Measurements from ENCODE around the gene ZNF775. TPM values are rescaled to one million over a fixed set of nuclear protein-coding genes. Genes with fewer than 3 reads are reported as not detected.

Gene ZNF775
- total RNA-seq, 2 donors from 2014 or later = 11.0 to 11.3 TPM

- intact Hi-C loops (cut with DNase I) = no loop called here
- DNase-seq = no peak
Observed at GRCh38 chr7:150357771-150358427, 21.2 kb upstream of the ZNF775 start.

DNA sequence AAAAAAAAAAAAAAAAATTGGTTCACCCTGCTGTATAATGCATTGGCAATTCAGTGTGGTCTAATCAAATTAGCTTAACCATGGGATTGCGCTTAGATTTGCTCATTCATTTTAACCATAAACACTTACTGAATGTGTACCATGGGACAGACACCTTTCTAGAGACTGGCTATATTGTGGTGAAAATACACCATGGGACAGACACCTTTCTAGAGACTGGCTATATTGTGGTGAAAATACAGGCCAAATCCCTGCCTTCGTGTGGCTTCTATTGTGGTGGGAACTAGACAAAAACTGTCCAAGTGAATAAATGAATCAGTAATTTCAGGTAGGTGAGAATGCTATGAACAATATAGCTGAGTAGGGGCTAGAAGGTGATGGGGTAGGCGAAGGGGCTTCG lies 20.7 kb upstream of the ZNF775 start:
- intact Hi-C loops (cut with DNase I) = no loop called here
- H3K4me1 ChIP-seq = no peaks in the 10 kb centered on the region
- no peaks in the 10 kb centered on the region for H3K36me3 ChIP-seq

More at GRCh38 chr7:150357771-150358427, 21.2 kb upstream of the ZNF775 start:
- Histone ChIP-seq H3K27ac (no peak overlapping the region), H3K27me3 (no peaks in the 10 kb centered on the region), H3K4me3 (no peak overlapping the region), H3K36me3 (no peaks in the 10 kb centered on the region), H3K4me1 (no peaks in the 10 kb centered on the region), H3K9ac (ENCODE audit: low read depth in 2 of 2, low read length in 2 of 2) (no peak overlapping the region), H3K9me3 (no peaks in the 10 kb centered on the region)
- TF ChIP-seq CTCF (IDR thresholded peaks at IDR 0.05) = no peak

GRCh38 chr7:150358988-150359621 lies 20.0 kb upstream of the ZNF775 start:
- intact Hi-C loops (cut with DNase I) = no loop called here
- Histone ChIP-seq H3K27me3 (no peaks in the 10 kb centered on the region), H3K9ac (ENCODE audit: low read depth in 2 of 2, low read length in 2 of 2) (no peak overlapping the region), H3K4me3 (no peak overlapping the region), H3K36me3 (no peaks in the 10 kb centered on the region), H3K27ac (no peak overlapping the region), H3K9me3 (no peaks in the 10 kb centered on the region), H3K4me1 (no peaks in the 10 kb centered on the region)
- DNase-seq = no peak
- TF ChIP-seq CTCF (IDR thresholded peaks at IDR 0.05) = no peak

More for the DNA sequence above, 20.7 kb upstream of the ZNF775 start:
- Histone ChIP-seq H3K9ac (ENCODE audit: low read depth in 2 of 2, low read length in 2 of 2) (no peak overlapping the region), H3K27ac (no peak overlapping the region), H3K9me3 (no peaks in the 10 kb centered on the region), H3K4me3 (no peak overlapping the region), H3K27me3 (no peaks in the 10 kb centered on the region)
- no peak for DNase-seq
- TF ChIP-seq CTCF (IDR thresholded peaks at IDR 0.05) = no peak

- H3K4me3 ChIP-seq = no peak overlapping the region
- no peaks in the 10 kb centered on the region for H3K4me1 ChIP-seq
- intact Hi-C loops (cut with DNase I) = no loop called here
- no peak overlapping the region for H3K27ac ChIP-seq
- H3K9ac ChIP-seq (ENCODE audit: low read depth in 2 of 2, low read length in 2 of 2) = no peak overlapping the region
- TF ChIP-seq CTCF (IDR thresholded peaks at IDR 0.05) = no peak
- no peaks in the 10 kb centered on the region for H3K36me3 ChIP-seq
- no peak for DNase-seq
- H3K9me3 ChIP-seq = no peaks in the 10 kb centered on the region
- H3K27me3 ChIP-seq = no peaks in the 10 kb centered on the region
Observed at GRCh38 chr7:150359622-150360362, 19.3 kb upstream of the ZNF775 start.

DNA sequence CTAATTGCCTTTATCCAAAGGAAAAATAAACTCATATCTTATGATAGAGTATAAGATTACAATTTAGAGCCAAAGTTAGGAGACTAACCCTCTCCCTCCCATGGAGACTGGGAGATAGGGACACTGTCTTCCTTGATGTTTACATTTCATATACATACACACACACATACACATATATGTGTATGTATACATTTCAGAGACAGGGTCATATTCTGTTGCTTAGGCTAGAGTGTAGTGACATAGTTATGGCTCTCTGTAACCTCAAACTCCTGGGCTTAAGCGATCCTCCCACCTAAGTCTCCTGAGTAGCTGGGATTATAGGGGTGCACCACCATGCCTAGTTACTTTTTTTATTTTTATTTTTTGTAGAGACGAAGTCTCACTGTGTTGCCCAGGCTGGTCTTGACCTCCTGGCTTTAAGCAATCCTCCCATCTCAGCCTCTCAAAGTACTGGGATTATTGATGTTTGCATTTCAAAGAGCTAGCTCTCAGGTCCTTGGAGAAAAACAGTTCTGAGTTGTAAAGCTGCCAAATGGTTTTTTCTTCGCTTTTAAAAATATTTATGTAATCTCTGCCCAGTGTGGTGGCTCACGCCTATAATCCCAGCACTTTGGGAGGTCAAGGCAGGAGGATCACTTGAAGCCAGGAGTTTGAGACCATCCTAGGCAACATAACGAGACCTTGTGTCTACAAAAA lies 18.6 kb upstream of the ZNF775 start:
- no peaks in the 10 kb centered on the region for H3K9me3 ChIP-seq
- no peaks in the 10 kb centered on the region for H3K27me3 ChIP-seq
- no peak overlapping the region for H3K27ac ChIP-seq
- intact Hi-C loops (cut with DNase I) = no loop called here
- H3K4me1 ChIP-seq = no peaks in the 10 kb centered on the region
- no peaks in the 10 kb centered on the region for H3K36me3 ChIP-seq
- DNase-seq = no peak
- no peak overlapping the region for H3K9ac ChIP-seq (ENCODE audit: low read depth in 2 of 2, low read length in 2 of 2)
- TF ChIP-seq CTCF (IDR thresholded peaks at IDR 0.05) = no peak
- no peak overlapping the region for H3K4me3 ChIP-seq

Measured in colonic mucosa (tissue), 4 donors.